GM19397 (cell line): Measurements from ENCODE around the gene POU3F3.

Source experiments
- ATAC-seq: cut with Tn5 transposase; IDR thresholded peaks from one replicate; pipeline ENCODE4 v1.9.1; 2021; ENCODE audit warnings: mild to moderate bottlenecking, moderate library complexity; ENCODE audit not compliant: unreplicated experiment

POU3F3 gene

DNA sequence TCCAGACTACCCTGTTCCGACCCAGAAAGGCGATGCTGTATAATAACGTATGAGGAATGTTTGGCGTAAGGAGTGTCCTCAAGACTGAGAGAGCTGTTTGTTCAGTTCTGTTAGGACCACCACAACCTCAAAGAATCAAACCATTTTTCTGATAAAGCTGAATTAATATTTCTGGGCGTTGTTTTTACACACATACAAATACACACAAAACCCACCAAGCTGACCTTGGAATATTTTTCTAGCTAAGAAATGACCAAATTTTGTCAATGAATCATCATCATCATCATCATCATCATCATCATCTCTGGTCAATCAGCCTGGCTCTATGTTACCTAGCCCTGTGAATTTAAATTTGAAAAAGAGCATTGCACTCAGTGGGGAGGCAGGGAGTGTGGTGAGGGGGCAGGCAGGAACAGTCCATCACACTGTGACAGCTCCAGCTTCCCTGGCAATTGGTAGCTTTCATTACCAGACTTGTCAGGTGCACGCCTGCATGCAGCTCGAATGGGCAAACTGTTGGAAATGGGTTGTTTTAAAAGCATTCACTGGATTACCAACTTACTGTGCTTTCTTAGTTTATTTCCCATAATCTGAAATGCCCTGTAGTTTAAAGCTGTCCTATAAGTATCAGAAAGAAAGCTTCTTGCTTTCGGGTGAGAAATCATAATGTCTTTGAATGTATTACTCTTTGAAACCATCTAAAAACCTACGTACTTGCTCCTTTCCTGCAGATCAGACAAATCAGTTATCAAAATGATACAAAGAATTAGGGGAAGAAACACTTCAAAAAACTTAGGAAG lies 6.9 kb upstream of the POU3F3 start:
- ATAC-seq, result no peak

DNA sequence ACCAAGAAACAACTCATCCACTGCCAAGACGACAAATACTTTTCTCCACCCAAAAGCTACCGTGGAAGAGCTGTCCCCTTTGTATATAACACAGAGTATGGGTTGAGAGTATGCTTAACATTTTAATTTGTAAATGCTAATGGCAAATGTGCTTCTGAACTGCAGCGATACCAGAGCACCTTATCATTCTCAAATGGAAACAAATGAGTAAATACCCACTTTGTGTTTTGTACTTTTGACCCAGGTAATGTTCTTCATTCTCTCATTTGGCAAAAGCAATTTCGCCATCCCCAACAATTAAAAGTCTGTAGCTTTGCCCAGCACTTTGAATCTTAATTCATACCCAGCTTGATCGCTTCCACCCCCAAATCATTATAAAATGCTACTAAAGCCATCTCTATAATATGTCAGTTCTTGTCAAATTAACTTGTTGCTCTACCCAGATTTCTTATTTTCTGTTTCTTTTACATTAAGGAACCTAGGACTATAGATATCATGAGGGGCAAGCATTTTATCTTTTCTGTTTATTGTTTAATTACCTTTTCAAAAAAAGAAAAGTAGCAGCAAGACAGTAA lies 6.2 kb upstream of the POU3F3 start:
- ATAC-seq, result no peak

DNA sequence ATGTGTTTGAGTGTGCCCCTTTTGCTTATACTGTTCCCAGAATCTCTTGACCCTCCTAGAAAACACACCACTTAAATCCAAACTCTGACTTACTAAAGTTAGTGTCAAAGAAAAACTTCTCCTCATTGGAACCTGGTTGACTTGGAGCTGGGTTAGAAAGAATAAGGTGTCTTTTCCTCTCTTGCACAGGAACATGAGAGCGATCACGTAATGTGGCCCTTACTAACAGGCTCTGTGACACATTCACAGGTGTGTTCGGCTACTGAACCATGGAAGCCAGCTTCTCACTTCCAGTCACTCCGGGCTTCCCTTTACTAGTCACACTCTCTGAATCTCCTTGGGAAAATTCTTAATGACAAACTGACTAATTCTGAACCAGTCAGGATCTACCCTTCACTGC lies 5.4 kb upstream of the POU3F3 start:
- no peak for ATAC-seq

DNA sequence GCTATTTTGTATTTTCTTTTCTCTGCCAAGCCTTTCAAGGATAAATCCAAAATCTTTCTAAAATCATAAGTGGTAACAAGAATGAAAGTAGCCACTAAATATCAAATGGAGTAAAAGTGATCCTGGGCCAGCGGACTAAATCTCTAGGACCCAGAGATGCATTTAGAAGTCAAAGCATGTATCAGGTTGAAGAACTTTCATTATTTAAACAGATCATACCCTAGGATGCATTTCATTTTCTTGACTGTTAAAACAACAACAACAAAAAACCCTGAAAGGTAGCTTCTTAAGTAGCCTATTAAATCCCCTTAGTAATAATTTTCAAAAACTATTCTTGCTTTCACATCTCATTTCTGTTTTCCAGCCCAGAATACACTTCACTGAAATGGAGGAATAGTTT lies 4.8 kb upstream of the POU3F3 start:
- no peak for ATAC-seq

DNA sequence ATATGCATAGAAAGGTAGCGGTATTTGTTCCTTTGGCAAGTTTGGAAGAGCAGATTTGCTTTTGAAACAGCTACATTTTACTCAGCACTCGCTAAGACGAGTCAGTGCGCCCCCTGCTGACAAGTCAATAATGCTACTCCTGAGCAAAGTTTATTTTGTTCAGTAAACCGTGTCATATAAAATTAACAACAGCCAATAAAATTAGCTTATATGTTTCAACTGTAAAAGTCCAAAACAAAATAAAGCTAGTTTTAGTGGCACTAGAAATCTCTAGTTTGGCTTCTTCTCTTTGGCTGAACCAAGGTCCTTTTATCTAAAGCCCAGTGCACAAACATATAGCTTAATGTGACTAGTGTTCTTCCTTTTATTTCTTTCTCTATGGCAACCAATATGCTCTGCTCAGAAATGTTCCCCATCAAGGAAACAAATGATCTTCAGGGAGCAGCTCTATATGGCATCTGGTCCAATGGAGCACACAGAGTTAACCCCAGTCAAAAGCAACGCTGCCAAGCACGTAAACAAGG lies 4.2 kb upstream of the POU3F3 start:
- no peak for ATAC-seq

DNA sequence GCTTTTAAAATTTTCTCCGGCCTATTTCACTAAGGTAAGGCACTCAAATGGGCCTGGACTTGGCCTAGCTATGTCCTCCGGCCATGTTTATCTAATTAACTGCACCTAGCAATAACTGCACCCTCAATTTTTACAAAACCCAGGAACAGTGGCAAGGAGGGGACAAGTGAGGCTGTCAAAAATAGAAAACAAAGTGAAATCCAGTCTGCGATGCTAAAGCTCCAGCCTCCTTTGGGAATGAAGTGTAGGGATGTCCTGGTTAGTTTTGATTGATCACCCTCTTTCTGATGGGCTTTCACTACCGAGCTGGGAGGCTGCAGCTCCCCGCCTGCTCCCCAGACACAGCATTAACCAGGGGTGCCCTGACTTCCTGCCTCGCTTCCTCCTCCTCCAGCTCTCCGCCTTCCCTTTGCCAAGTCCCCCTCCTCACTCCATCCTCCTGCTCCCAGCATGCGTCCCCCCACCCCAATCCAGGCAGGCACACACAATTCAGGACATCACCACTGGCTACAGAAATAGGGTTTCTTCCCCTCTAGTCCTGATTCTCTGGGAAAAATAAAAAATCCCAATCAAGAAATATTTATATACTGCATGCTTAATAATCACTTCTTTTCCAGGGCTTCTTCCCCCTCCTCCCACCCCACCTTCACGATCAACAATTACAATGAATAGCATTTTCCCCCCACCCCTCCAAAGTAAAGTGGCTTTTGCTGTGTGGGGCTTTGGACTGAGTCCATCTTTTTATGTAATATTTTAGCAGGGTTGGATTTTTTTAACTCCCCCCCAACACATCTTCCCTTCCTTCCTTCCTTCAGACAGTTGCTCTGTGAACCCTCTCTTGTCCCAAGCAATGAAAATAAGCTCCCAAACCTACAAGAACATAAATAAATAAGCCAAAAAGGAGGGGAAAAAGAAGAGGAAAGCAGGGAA lies 3.3 kb upstream of the POU3F3 start:
- ATAC-seq, result no peak

DNA sequence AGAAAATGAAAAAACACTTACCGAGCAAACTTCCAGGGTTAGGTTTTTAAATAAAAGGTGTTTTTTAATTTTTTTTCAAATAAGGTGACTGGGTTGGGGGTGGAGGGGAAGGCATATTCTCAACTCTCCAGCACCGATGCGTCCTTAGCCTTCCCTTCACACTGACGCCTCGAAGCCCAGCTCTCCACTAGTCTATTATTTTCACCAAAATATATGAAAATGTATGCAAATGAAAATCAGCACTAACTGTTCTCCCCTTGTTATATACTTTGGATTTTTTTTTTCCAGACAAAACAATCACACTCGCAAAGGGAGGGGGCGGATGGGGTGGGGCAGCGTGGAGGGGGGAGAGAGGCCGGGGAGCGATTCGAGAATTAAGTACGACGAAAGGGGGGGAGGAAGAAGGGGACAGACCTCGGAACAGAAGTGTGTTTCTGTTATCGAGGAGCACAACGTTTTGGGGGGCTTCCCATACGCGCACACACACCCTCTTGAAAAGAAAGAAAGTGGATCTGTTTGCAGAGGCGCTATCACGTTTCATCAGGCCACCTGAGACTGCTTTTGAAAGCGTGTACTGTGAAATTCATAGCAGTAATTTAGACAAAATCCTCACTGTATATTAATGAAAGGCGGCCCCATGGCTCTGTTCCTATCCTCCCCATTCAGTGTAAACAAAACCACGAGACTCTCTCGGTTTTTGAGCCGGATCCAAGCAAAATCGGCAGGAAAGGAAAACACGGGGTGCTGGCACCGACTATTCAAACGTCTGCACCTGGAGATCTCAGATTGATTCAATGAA lies 2.4 kb upstream of the POU3F3 start:
- no peak for ATAC-seq

DNA sequence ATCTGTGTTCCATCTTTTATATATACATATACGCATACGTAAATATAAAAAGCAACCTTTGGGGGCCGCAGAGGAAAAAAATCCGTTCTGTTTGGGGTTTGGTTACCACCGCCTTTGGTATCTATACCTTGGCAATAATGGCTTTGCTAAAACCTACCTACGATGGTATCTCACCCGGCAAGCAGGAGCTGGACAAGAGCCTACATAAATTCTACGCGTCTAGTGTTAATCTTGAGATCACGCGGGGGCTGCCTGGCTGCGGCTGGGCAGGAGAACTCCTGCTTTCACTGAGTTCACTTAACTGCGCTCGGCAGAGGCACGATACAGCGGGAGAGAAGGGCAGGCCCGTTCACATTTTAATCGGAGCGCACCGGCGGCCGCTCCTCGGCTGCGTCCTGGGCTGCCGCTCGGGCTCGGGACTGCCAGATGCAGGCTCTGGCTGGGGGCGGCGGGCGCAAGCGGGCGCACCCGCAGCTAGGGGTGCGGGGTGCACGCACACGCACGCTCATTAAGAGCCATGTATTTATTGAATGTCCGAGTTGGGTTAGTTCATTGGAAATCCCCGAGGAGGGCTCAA lies 1.7 kb upstream of the POU3F3 start:
- no peak for ATAC-seq

DNA sequence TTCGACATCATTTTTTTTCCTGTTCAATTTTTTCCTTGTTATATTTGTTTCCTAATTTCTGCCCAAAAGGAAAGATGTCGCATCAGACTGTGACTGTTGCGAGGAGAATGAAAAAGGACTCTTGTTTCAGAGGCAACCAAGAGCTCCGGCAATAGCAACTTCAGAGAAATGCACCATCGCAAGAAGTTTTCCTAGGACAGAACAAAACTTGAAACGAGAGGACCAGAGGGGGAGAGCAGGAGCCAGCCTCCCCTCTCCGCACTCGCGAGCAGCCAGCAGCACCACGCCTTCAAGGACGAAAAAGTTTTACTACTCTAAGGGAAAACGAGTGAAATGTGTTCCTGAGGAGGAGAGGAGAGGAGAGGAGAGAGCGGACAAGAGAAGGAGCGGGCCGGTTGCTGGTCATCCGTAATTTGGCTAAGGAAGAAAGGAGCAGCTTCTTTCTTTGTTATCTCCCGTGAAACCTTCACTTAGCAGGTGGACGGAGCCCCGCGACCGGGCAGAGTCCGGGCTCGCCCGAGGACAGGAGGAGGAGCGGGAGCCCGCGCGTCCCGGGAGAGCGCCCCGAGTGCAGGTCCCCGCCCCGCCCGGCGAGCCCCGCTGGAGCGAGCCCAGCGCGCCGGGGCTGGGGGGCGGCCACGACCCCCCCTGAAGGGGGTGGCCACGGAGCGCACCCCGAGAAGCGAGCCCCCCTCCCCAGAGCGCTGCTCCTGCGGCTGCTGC lies 744 bp downstream of the POU3F3 start:
- no peak for ATAC-seq

DNA sequence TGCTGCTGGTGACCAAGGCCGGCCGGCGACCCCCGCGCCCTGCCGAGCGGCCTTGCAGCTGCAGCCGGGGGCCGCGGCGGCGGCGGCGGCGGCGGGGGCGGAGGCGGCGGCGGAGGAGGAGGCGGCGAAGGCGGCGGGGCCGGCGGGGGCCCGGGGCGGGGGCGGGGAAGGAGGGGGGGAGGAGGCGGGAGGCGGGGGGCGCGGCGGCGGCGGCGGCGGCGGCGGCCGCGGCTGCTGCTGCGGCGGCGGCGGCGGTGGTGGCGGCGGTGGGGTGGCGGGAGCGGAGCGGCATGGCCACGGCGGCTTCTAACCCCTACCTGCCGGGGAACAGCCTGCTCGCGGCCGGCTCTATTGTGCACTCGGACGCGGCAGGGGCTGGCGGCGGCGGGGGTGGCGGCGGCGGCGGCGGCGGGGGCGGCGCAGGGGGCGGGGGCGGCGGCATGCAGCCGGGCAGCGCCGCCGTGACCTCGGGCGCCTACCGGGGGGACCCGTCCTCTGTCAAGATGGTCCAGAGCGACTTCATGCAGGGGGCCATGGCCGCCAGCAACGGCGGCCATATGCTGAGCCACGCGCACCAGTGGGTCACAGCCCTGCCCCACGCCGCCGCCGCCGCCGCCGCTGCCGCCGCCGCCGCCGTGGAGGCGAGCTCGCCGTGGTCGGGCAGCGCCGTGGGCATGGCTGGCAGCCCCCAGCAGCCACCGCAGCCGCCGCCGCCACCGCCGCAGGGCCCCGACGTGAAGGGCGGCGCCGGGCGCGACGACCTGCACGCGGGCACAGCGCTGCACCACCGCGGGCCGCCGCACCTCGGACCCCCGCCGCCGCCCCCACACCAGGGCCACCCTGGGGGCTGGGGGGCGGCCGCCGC lies 1.5 kb downstream of the POU3F3 start:
- no peak for ATAC-seq

DNA sequence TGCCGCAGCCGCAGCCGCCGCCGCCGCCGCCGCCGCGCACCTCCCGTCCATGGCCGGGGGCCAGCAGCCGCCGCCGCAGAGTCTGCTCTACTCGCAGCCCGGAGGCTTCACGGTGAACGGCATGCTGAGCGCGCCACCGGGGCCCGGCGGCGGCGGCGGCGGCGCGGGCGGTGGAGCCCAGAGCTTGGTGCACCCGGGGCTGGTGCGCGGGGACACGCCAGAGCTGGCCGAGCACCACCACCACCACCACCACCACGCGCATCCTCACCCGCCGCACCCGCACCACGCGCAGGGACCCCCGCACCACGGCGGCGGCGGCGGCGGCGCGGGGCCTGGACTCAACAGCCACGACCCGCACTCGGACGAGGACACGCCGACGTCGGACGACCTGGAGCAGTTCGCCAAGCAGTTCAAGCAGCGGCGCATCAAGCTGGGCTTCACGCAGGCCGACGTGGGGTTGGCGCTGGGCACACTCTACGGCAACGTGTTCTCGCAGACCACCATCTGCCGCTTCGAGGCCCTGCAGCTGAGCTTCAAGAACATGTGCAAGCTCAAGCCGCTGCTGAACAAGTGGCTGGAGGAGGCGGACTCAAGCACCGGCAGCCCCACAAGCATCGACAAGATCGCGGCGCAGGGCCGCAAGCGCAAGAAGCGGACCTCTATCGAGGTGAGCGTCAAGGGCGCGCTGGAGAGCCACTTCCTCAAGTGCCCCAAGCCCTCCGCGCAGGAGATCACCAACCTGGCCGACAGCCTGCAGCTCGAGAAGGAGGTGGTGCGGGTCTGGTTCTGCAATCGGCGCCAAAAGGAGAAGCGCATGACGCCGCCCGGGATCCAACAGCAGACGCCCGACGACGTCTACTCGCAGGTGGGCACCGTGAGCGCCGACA lies 2.4 kb downstream of the POU3F3 start:
- ATAC-seq, result no peak

DNA sequence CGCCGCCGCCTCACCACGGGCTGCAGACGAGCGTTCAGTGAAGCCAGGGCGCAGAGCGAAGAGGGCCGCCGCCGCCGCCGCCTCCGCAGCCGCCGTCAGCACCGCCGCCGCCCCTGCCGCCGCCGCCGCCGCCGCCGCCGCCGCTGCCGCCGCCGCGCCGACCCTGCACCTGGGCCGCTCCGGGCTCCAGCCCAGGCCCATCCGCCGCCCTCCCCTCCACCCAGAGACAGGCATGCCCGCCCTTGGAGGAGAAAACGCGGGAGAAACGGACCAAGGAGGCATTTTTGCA lies 3.0 kb downstream of the POU3F3 start:
- no peak for ATAC-seq

DNA sequence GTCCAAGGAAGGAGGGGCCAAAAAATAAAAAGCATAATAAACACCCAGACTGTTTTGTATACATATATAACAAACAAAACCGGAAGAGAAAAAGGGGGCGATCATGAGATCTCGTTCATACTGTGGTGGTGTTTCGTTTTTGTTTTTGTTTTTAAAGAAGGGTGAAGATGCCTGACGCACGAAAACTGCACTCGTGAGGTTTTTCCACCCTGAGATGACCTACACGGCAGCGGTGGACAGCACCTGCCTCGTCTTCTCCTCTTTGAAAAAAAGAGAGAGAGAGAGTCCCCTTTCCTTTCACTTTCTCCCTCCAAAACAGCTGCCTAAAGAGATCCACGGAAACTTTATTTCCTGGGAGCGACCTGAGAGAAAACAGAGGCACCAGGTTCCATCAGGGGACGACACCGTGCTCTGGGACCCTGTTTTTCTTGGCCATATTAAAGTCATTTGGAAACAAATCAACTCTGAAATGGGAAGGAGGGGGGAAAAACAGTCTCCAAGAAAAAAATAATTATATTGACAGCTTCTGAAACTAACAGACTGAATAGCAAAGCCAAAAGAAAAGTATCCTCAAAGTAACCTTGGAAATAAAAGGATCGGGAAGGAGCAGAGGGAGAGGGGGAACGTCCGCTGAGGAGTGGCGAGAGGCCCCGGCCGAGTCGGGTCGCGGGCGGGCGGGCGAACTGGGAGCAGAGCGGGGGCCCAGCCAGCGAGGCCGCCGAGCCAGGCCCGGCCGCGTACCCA lies 3.5 kb downstream of the POU3F3 start:
- ATAC-seq, result no peak

DNA sequence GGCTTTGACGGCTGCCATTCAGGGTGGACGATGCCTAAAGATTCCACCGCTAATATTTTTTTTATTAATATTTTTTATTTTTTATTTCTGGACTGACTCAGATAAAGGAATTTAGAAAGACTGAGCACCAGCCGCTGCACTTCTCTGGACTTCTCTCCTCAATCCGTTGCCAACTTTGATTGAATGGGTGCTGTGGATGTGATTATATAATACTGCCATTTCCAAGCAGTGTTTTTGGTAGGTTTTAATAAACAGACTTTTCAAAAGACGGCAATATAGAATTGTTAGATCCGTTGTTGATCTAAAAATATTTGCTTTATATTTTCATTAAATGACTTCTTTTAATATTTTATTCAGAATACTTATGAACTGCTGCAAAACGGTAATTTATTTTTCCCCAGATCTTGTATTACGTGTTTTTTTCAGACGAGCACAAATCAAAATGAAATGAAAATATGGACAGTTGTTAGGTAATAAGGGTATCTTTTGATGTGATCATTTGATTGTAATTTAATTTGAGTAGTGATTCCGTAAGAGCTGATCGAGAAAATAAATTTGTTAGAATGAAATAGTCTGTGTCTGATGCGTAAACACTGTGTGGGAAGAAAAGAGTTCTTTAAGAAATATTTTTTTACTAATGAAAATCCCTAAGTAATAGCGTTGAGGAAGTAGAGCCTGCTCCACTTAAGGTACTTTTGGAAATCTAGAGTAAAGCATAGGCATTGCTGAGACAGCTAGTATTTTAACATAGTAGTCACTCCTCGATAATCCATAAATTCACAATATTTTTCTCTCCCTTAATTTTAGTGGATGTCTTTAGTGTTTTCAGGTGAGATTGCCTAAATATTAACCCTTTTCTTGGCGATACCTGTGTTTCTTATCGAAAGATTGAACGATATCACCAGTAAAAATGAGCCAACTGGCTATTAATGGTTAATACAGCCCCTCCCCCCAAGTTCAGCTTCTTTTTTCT lies 4.4 kb downstream of the POU3F3 start:
- no peak for ATAC-seq

DNA sequence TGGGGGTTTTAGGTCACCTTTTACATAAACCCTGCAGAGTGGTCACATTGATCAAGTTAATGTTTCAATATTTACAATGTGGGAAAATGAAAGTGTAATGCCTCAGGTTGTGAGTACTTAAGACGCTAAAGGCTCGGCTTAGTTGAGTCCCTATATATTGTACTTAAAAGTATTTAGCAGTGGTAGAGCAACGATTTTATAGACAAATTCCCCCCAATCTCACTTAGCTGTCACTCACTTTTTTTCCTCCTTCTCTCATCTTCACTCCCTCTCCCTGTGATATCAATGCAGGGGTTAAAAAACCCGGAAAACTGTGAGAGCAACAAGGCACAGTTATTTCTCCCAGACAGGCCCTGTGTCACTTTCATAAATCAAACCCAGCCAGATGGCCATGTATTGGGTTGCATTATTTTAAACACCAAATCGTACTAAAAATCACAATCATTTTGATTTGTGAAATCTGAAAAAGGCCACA lies 5.4 kb downstream of the POU3F3 start:
- ATAC-seq, result no peak
